ENCODE results near the gene SLC13A2.

Gene SLC13A2

DNA sequence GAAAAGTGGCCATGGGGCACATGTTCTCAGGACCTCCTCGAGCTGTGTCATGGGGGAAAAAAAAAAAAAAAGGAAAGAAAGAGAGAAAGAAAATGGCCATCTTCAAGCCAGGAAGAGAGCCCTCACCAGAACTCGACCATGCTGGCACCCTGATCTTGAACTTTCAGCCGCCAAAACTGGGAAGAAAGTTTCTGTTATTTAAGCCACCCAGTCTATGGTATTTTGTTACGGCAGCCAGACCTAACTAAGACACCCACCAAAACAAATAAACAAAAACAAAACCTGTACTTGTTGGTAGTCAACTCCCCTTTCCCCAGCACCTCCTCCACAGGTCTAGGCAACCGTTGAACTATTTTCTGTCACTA is 26.1 kb upstream of the SLC13A2 start:
- no peak overlapping the region for H3K27ac ChIP-seq (ENCODE audit: extremely low read depth, low read depth, low read length)
- H3K4me3 ChIP-seq (ENCODE audit: low read depth, low read length), result no peak overlapping the region
- CTCF ChIA-PET, result no interaction called here
- POLR2A ChIA-PET, result no interaction called here
- no peak for TF ChIP-seq ZNF837 (tag by site-specific recombination; IDR thresholded peaks at IDR 0.05)
- H3K36me3 ChIP-seq (ENCODE audit: control insufficient read depth in 2 of 2, insufficient read depth in 1 of 2, low read length in 2 of 2), result no peaks in the 10 kb centered on the region
- no peaks in the 10 kb centered on the region for H3K9me3 ChIP-seq (ENCODE audit: control insufficient read depth, insufficient read depth, low read depth, low read length)
- H3K4me1 ChIP-seq (ENCODE audit: control insufficient read depth, insufficient read depth, low read length), result no peaks in the 10 kb centered on the region

DNA sequence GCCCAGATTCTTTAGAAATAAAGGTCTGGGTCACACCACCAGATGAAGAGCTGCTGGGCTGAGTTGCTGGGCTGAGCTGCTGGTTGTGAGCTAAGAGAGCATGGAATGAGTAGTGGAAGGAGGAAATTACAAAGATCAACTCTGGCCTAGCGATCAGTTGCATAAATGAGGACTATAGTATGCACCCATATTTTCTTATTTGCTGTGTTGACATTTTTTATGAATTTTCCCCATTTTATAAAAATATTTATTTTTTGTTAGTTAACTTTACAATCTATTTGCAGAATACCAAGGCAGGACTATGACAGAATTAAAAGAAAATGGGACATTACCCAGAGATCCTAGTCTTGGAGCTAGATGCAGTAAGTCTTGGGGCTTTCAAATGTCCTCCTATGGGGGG is 23.6 kb upstream of the SLC13A2 start:
- TF ChIP-seq ZNF391 (tag by site-specific recombination; IDR thresholded peaks at IDR 0.05; ENCODE audit: borderline replicate concordance, low read depth) (no peak), ZNF335 (tag by site-specific recombination; conservative IDR thresholded peaks at IDR 0.05) (no peak), ZFP37 (tag by site-specific recombination; IDR thresholded peaks at IDR 0.05) (no peak), GFI1B (tag by site-specific recombination; IDR thresholded peaks at IDR 0.05) (no peak), YY2 (tag by site-specific recombination; IDR thresholded peaks at IDR 0.05) (no peak), ZNF404 (tag by site-specific recombination; IDR thresholded peaks at IDR 0.05) (no peak), GLIS1 (tag by site-specific recombination; IDR thresholded peaks at IDR 0.05) (no peak), ZNF311 (tag by site-specific recombination; IDR thresholded peaks at IDR 0.05; ENCODE audit: borderline replicate concordance) (no peak), ZNF211 (tag by site-specific recombination; IDR thresholded peaks at IDR 0.05; ENCODE audit: low read depth) (no peak), BCL11B (tag by site-specific recombination; IDR thresholded peaks at IDR 0.05; ENCODE audit: low read depth) (no peak), EGR2 (tag by site-specific recombination; IDR thresholded peaks at IDR 0.05; ENCODE audit: low read depth) (no peak), SETDB1 (IDR thresholded peaks at IDR 0.05; ENCODE audit: insufficient read length, low read length) (no peak), HOXD13 (CRISPR knock-in tag; IDR thresholded peaks at IDR 0.05; ENCODE audit: borderline replicate concordance) (no peak), ZNF184 (tag by site-specific recombination; IDR thresholded peaks at IDR 0.05) (no peak), ZSCAN16 (tag by site-specific recombination; IDR thresholded peaks at IDR 0.05) (no peak), ZNF600 (tag by site-specific recombination; IDR thresholded peaks at IDR 0.05) (no peak)
- ChIA-PET POLR2A (interaction anchor here (0.6 to 0.7 kb wide), 2 partner anchors 10 to 27 kb away, joined by 3 to 9 read pairs; no protein-coding TSS in a partner anchor), CTCF (interaction anchor here (0.9 to 1.2 kb wide), 3 partner anchors 12 to 91 kb away, joined by 3 to 4 read pairs (median 4); no protein-coding TSS in a partner anchor)
- no peaks in the 10 kb centered on the region for H3K9me3 ChIP-seq (ENCODE audit: control insufficient read depth, insufficient read depth, low read depth, low read length)
- H3K4me1 ChIP-seq (ENCODE audit: control insufficient read depth, insufficient read depth, low read length), result no peaks in the 10 kb centered on the region
- no peak overlapping the region for H3K4me3 ChIP-seq (ENCODE audit: low read depth, low read length)
- H3K27ac ChIP-seq (ENCODE audit: extremely low read depth, low read depth, low read length), result no peak overlapping the region
- no peaks in the 10 kb centered on the region for H3K36me3 ChIP-seq (ENCODE audit: control insufficient read depth in 2 of 2, insufficient read depth in 1 of 2, low read length in 2 of 2)

DNA sequence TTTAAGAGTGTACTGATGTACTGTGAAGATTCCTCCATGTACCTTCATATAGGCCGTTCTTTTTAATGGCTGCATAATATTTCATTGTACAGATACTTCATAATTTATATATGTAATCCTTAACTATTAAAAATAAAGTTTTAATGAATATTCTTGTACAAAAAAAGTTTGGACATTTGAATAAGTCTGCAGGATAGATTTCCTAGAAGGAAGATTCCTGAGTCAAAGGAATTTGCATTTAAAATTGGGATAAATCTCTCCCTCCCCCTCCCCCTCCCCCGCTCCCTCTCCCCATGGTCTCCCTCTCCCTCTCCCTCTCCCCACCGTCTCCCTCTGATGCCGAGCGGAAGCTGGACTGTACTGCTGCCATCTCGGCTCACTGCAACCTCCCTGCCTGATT is 15.6 kb upstream of the SLC13A2 start:
- CTCF ChIA-PET, result no interaction called here
- POLR2A ChIA-PET, result no interaction called here

More for the DNA sequence above, 15.6 kb upstream of the SLC13A2 start:
- Histone ChIP-seq H3K9me3 (ENCODE audit: control insufficient read depth, insufficient read depth, low read depth, low read length) (no peaks in the 10 kb centered on the region), H3K4me1 (ENCODE audit: control insufficient read depth, insufficient read depth, low read length) (no peaks in the 10 kb centered on the region), H3K4me3 (ENCODE audit: low read depth, low read length) (no peak overlapping the region), H3K27ac (ENCODE audit: extremely low read depth, low read depth, low read length) (no peak overlapping the region), H3K36me3 (ENCODE audit: control insufficient read depth in 2 of 2, insufficient read depth in 1 of 2, low read length in 2 of 2) (no peaks in the 10 kb centered on the region)
- TF ChIP-seq GLIS1 (tag by site-specific recombination; IDR thresholded peaks at IDR 0.05) (no peak), ZNF624 (tag by site-specific recombination; IDR thresholded peaks at IDR 0.05) (no peak), ZNF433 (tag by site-specific recombination; IDR thresholded peaks at IDR 0.05; ENCODE audit: low read depth) (no peak), ZNF354C (tag by site-specific recombination; IDR thresholded peaks at IDR 0.05; ENCODE audit: borderline replicate concordance, low read depth) (no peak), ZNF707 (tag by site-specific recombination; IDR thresholded peaks at IDR 0.05) (no peak), PRDM1 (tag by site-specific recombination; IDR thresholded peaks at IDR 0.05) (no peak), ZNF239 (tag by site-specific recombination; IDR thresholded peaks at IDR 0.05) (no peak), ZXDB (tag by site-specific recombination; IDR thresholded peaks at IDR 0.05) (no peak), ZNF335 (tag by site-specific recombination; conservative IDR thresholded peaks at IDR 0.05) (no peak)
- TF ChIP-seq, protein P1, sequence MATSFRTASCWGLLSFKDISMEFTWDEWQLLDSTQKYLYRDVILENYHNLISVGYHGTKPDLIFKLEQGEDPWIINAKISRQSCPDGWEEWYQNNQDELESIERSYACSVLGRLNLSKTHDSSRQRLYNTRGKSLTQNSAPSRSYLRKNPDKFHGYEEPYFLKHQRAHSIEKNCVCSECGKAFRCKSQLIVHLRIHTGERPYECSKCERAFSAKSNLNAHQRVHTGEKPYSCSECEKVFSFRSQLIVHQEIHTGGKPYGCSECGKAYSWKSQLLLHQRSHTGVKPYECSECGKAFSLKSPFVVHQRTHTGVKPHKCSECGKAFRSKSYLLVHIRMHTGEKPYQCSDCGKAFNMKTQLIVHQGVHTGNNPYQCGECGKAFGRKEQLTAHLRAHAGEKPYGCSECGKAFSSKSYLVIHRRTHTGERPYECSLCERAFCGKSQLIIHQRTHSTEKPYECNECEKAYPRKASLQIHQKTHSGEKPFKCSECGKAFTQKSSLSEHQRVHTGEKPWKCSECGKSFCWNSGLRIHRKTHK (tag by site-specific recombination; IDR thresholded peaks at IDR 0.05), result no peak
- TF ChIP-seq, protein P2, sequence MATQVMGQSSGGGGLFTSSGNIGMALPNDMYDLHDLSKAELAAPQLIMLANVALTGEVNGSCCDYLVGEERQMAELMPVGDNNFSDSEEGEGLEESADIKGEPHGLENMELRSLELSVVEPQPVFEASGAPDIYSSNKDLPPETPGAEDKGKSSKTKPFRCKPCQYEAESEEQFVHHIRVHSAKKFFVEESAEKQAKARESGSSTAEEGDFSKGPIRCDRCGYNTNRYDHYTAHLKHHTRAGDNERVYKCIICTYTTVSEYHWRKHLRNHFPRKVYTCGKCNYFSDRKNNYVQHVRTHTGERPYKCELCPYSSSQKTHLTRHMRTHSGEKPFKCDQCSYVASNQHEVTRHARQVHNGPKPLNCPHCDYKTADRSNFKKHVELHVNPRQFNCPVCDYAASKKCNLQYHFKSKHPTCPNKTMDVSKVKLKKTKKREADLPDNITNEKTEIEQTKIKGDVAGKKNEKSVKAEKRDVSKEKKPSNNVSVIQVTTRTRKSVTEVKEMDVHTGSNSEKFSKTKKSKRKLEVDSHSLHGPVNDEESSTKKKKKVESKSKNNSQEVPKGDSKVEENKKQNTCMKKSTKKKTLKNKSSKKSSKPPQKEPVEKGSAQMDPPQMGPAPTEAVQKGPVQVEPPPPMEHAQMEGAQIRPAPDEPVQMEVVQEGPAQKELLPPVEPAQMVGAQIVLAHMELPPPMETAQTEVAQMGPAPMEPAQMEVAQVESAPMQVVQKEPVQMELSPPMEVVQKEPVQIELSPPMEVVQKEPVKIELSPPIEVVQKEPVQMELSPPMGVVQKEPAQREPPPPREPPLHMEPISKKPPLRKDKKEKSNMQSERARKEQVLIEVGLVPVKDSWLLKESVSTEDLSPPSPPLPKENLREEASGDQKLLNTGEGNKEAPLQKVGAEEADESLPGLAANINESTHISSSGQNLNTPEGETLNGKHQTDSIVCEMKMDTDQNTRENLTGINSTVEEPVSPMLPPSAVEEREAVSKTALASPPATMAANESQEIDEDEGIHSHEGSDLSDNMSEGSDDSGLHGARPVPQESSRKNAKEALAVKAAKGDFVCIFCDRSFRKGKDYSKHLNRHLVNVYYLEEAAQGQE (tag by site-specific recombination; IDR thresholded peaks at IDR 0.05), result no peak
- TF ChIP-seq, protein P3, sequence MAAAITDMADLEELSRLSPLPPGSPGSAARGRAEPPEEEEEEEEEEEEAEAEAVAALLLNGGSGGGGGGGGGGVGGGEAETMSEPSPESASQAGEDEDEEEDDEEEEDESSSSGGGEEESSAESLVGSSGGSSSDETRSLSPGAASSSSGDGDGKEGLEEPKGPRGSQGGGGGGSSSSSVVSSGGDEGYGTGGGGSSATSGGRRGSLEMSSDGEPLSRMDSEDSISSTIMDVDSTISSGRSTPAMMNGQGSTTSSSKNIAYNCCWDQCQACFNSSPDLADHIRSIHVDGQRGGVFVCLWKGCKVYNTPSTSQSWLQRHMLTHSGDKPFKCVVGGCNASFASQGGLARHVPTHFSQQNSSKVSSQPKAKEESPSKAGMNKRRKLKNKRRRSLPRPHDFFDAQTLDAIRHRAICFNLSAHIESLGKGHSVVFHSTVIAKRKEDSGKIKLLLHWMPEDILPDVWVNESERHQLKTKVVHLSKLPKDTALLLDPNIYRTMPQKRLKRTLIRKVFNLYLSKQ (tag by site-specific recombination; IDR thresholded peaks at IDR 0.05; ENCODE audit: borderline replicate concordance), result no peak

Measured in HEK293 (cell line).